AG04450 (cell line): ENCODE measurements around the gene APOC3. TPM values are rescaled to one million over a fixed set of nuclear protein-coding genes. Genes with fewer than 3 reads are reported as not detected.

Source experiments
- CTCF ChIA-PET: fragments of 300-600, 350-600 bp; formaldehyde crosslinking; extraction: SDS; loops from one replicate; lab custom pipeline; 2022; ENCODE audit warnings: antibody characterized with exemption, inconsistent platforms; lab: Charles Lee
- POLR2A ChIA-PET: fragments of 350-600 bp; formaldehyde crosslinking; extraction: SDS; loops from one replicate; lab custom pipeline; 2021; ENCODE audit warnings: antibody characterized with exemption, inconsistent platforms; lab: Yijun Ruan, JAX
- DNase-seq: peaks from one replicate; pipeline ENCODE4 v3.0.0-alpha.2; 2011; ENCODE audit warnings: low read depth, low spot score
- H3K27ac ChIP-seq: one replicate; pipeline ENCODE4 v1.5.1; 2012; ENCODE audit warnings: low read depth, low read length, control low read depth
- H3K27me3 ChIP-seq: one replicate; pipeline ENCODE4 v1.6.0; 2012; ENCODE audit warnings: low read length; ENCODE audit not compliant: control insufficient read depth, insufficient read depth
- H3K4me3 ChIP-seq: 2 replicates; pipeline ENCODE4 v1.5.1; 2011; ENCODE audit warnings: mild to moderate bottlenecking, low read depth, low read length, control low read depth
- H3K9me3 ChIP-seq: 2 replicates; pipeline ENCODE4 v1.5.1; 2012; ENCODE audit warnings: low read length; ENCODE audit not compliant: control insufficient read depth, insufficient read depth
- polyA plus RNA-seq: library from polyadenylated mRNA; depleted of rRNA; stranded (reverse); fragments of >200 nt; gene quantifications from 2 replicates; pipeline ENCODE4 v1.2.3, GENCODE V29; 2011
- TF ChIP-seq, protein P1 (sequence below): IDR thresholded peaks from 2 replicates; pipeline ENCODE4 v1.5.1; 2011; ENCODE audit warnings: low read depth, low read length, control low read depth, inconsistent platforms

APOC3 gene
- polyA plus RNA-seq, 1 experiment = not detected

DNA sequence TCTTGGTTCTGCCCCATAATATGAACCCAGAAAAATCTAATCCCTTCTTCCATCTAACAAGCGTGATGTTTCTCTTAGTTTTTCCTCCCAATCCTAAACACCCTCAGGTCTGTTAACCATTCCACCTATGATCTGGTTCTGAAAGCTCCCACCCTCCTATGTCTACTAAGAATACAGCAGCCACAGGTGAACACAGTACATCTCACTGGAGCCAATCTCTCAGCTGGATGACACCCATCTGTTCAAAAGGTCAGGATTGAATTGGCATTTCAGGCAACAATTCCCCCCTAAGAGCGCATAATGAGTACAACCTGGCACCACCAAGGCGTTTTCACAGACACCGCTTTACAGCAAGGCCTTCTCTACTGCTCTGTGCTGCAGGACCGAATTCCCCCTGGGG lies 26.7 kb downstream of the APOC3 start:
- TF ChIP-seq, protein P1, sequence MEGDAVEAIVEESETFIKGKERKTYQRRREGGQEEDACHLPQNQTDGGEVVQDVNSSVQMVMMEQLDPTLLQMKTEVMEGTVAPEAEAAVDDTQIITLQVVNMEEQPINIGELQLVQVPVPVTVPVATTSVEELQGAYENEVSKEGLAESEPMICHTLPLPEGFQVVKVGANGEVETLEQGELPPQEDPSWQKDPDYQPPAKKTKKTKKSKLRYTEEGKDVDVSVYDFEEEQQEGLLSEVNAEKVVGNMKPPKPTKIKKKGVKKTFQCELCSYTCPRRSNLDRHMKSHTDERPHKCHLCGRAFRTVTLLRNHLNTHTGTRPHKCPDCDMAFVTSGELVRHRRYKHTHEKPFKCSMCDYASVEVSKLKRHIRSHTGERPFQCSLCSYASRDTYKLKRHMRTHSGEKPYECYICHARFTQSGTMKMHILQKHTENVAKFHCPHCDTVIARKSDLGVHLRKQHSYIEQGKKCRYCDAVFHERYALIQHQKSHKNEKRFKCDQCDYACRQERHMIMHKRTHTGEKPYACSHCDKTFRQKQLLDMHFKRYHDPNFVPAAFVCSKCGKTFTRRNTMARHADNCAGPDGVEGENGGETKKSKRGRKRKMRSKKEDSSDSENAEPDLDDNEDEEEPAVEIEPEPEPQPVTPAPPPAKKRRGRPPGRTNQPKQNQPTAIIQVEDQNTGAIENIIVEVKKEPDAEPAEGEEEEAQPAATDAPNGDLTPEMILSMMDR = no peak
- DNase-seq = no peak
- no peaks in the 10 kb centered on the region for H3K27me3 ChIP-seq
- POLR2A ChIA-PET = interaction anchor here (0.6 to 0.7 kb wide), 2 partner anchors 340 to 370 kb away, joined by 3 to 5 read pairs; no protein-coding TSS in a partner anchor
- CTCF ChIA-PET = interaction anchor here (1.6 to 2.3 kb wide), 2 partner anchors 65 to 250 kb away, joined by 6 read pairs; partner anchors contain the start of gene APOA5
- no peaks in the 10 kb centered on the region for H3K9me3 ChIP-seq
- no peak overlapping the region for H3K27ac ChIP-seq
- H3K4me3 ChIP-seq = no peak overlapping the region

DNA sequence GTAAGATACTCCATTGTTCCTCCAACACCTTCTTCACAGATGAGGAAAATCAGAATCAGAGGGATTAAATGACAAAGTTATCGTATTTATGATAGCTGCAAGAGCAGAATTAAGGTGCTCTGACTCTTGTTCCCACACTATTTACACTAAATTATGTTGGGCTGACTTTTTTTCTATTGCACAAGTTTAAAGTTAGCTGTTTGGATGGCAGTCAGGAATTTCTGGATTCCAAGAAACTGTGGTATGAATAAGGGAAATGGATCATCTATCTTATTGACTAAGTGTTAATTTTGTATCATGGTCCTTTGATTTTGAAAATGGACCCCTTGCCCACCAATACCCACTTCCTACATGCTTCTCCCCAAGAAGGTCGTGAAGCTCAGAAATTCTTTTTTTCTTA lies 27.6 kb downstream of the APOC3 start:
- Histone ChIP-seq H3K9me3 (no peaks in the 10 kb centered on the region), H3K4me3 (no peak overlapping the region), H3K27me3 (no peaks in the 10 kb centered on the region), H3K27ac (no peak overlapping the region)
- POLR2A ChIA-PET = interaction anchor here (0.5 to 0.6 kb wide), 2 partner anchors 16 to 155 kb away, joined by 4 to 10 read pairs; no protein-coding TSS in a partner anchor
- TF ChIP-seq, protein P1 = no peak
- DNase-seq = no peak
- CTCF ChIA-PET = interaction anchor here (1.0 to 2.3 kb wide), 4 partner anchors 21 to 249 kb away, joined by 3 to 6 read pairs (median 5); partner anchors contain the start of gene APOA5

DNA sequence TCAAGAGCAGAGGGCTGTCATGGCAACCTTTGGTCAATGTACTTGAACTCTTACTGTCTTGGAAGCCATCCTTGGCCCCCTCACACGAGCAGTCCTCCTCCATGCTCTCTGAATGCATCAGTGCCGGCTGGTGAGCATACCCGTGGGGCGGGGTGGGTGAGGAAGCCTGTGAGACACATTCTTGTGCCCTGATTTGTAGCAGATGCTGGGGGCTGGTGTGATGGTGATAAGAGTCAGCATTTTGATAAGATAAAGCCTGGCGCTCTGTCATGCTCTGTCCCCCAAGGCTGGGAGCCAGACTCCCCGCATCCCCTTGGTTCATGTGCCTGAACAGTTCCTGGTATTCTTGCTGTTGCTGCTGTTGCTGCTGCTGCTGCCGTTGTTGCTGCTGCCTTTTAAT lies 28.2 kb downstream of the APOC3 start:
- POLR2A ChIA-PET = no interaction called here
- no peak for DNase-seq
- H3K27ac ChIP-seq = no peak overlapping the region

DNA sequence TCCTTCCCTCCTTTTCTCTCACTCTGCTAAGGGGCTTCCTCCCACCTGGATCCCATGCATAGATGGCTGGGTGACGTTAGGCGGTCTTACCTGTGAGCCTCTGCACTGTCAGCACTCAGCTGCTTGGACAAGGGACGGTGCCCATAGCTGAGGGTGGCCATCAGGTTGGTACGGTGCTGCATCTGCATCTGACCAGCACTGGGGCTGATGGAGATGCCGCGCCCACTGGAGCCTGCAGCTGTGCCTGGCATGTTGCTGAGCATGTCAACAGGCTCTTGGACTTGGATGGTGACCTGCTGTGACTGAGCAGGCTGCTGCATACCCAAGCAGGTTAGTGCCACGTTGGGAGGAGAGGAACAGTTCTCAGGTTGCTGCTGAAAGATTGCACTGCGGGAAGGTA lies 29.5 kb downstream of the APOC3 start:
- ChIA-PET CTCF (interaction anchor here (1.1 to 1.6 kb wide), 3 partner anchors 23 to 368 kb away, joined by 4 to 8 read pairs (median 4); partner anchors contain the start of gene SIK3), POLR2A (no interaction called here)
- H3K27ac ChIP-seq = no peak overlapping the region
- no peak for DNase-seq
- H3K4me3 ChIP-seq = no peak overlapping the region
- TF ChIP-seq, protein P1 = no peak
- no peaks in the 10 kb centered on the region for H3K9me3 ChIP-seq
- no peaks in the 10 kb centered on the region for H3K27me3 ChIP-seq

More for the DNA sequence above, 28.2 kb downstream of the APOC3 start:
- TF ChIP-seq, protein P1 = no peak
- no peaks in the 10 kb centered on the region for H3K27me3 ChIP-seq
- CTCF ChIA-PET = interaction anchor here (1.0 to 2.3 kb wide), 5 partner anchors 21 to 369 kb away, joined by 3 to 6 read pairs (median 4); partner anchors contain the start of gene APOA5
- no peak overlapping the region for H3K4me3 ChIP-seq
- no peaks in the 10 kb centered on the region for H3K9me3 ChIP-seq

DNA sequence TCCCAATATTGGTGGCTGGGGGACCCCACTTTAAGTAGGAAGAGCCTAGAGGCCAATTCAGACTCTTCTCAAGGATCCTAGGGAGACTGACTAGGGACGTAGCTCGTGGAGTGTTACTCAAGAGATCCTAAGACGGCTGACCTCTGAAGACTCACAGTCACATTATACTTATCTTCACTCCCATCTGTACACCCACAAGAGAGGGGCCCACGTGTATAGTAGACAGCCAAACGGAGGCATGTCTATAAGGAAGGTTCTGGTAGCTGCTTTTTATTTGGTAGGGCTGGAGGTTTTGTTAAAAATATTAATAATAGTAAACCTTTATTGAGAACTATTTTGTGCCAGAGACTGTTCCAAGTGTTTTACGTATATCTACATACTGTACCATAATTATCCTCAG lies 30.6 kb downstream of the APOC3 start:
- H3K9me3 ChIP-seq = no peaks in the 10 kb centered on the region
- CTCF ChIA-PET = interaction anchor here (1.2 kb wide), 1 partner anchor 246 kb away, joined by 5 read pairs; no protein-coding TSS in a partner anchor
- no peaks in the 10 kb centered on the region for H3K27me3 ChIP-seq
- H3K27ac ChIP-seq = no peak overlapping the region
- TF ChIP-seq, protein P1 = no peak
- POLR2A ChIA-PET = no interaction called here
- no peak for DNase-seq
- H3K4me3 ChIP-seq = no peak overlapping the region
